Testis (tissue), 3 donors: ENCODE measurements around the gene SYK. TPM values are rescaled to one million over a fixed set of nuclear protein-coding genes. Genes with fewer than 3 reads are reported as not detected.

Source experiments
- DNase-seq: peaks from one replicate; pipeline ENCODE4 v3.0.0-alpha.2; 2019
- H3K27ac ChIP-seq, 2 donors: fragments of 200-600 bp; sonication (generic); one replicate each; pipeline ENCODE4 v1.5.1; 2019
- H3K27me3 ChIP-seq: fragments of 200-600 bp; sonication (generic); one replicate; pipeline ENCODE4 v1.5.1; 2019
- H3K36me3 ChIP-seq: fragments of 200-600 bp; sonication (generic); one replicate; pipeline ENCODE4 v1.5.1; 2017; ENCODE audit warnings: low read depth; ENCODE audit errors: missing control alignments
- H3K4me1 ChIP-seq: fragments of 200-600 bp; sonication (generic); one replicate; pipeline ENCODE4 v1.5.1; 2019
- H3K4me3 ChIP-seq, 2 donors: fragments of 200-600 bp; sonication (generic); one replicate each; pipeline ENCODE4 v1.5.1; 2017 to 2019
- H3K9me3 ChIP-seq: fragments of 200-600 bp; sonication (generic); one replicate; pipeline ENCODE4 v1.5.1; 2017
- POLR2A ChIP-seq: fragments of 450-650 bp; IDR thresholded peaks from one replicate; pipeline ENCODE4 v1.6.1; 2017; ENCODE audit warnings: antibody characterized with exemption, mild to moderate bottlenecking, moderate library complexity
- WGBS, 2 donors: methylation state at CpG; one replicate each; pipeline ENCODE4 v1.1.5; 2018; 5-methylcytosine and 5-hydroxymethylcytosine counted together
- intact Hi-C: fragments of 100-400 bp; cut with DNase I; formaldehyde crosslinking; loops from one replicate; pipeline ENCODE4 v1.15.1; 2023; ENCODE audit warnings: low total_unique reads
- polyA plus RNA-seq: library from polyadenylated mRNA; stranded (reverse); fragments of 350-450 nt; fragmentation: Illumina TruSeq; extraction: RNeasy Lipid Tissue Mini Kit (QIAGEN cat#74804); gene quantifications from one replicate; pipeline ENCODE4 v1.2.3, GENCODE V29; 2014; ENCODE audit warnings: low read depth, low replicate concordance; ENCODE audit not compliant: insufficient read depth
- total RNA-seq, 2 donors: library from RNA; depleted of rRNA; stranded (reverse); fragments of >200 nt; gene quantifications; one replicate each; pipeline ENCODE4 v1.2.3, GENCODE V29; 2016
- TF ChIP-seq, protein P1 (sequence below), 3 experiments: fragments of 450-650 bp in 2 of 3; fragments of 200-600 bp in 1 of 3; sonication (generic) in 1 of 3; IDR thresholded peaks; one replicate each; pipeline ENCODE4 v1.5.1; 2016 to 2019; ENCODE audit warnings: antibody characterized with exemption in 3 of 3, mild to moderate bottlenecking in 2 of 3, moderate library complexity in 1 of 3

SYK gene
- total and polyA plus RNA-seq, 3 donors from 2014 or later = 22.0 to 51.1 (median 30.8) TPM

DNA sequence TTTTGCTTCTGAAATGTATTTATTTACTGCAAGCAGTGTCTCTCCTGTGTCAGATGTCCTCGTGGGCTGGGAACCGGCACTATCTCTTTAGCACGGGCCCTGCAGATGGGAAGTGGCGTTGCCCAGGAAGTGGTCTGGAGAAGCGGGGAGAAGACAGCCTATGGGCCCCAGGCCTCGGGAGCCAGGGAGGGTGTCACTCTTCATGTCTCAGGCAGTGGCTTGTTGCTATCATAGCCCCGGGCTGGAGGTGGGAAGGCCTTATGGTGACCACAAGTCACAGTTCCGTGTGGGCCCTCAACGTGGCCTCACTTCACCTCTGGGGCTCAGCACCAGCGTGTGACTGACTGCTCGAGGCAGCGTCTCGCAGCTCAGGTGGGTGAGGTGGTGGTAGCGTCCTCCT is 41.4 kb downstream of the SYK start:
- TF ChIP-seq, protein P1, sequence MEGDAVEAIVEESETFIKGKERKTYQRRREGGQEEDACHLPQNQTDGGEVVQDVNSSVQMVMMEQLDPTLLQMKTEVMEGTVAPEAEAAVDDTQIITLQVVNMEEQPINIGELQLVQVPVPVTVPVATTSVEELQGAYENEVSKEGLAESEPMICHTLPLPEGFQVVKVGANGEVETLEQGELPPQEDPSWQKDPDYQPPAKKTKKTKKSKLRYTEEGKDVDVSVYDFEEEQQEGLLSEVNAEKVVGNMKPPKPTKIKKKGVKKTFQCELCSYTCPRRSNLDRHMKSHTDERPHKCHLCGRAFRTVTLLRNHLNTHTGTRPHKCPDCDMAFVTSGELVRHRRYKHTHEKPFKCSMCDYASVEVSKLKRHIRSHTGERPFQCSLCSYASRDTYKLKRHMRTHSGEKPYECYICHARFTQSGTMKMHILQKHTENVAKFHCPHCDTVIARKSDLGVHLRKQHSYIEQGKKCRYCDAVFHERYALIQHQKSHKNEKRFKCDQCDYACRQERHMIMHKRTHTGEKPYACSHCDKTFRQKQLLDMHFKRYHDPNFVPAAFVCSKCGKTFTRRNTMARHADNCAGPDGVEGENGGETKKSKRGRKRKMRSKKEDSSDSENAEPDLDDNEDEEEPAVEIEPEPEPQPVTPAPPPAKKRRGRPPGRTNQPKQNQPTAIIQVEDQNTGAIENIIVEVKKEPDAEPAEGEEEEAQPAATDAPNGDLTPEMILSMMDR (IDR thresholded peaks at IDR 0.05) = no peak
- TF ChIP-seq POLR2A = no peak
- no peaks in the 10 kb centered on the region for H3K36me3 ChIP-seq
- WGBS, 2 donors = 87 to 89% methylated on average over 14 of the region's 14 CpGs
- H3K4me3 ChIP-seq = no peak overlapping the region
- H3K27me3 ChIP-seq = no peaks in the 10 kb centered on the region
- no peaks in the 10 kb centered on the region for H3K4me1 ChIP-seq
- no peaks in the 10 kb centered on the region for H3K9me3 ChIP-seq
- intact Hi-C loops = no loop called here
- no peak overlapping the region for H3K27ac ChIP-seq
- no peak for DNase-seq

- no peaks in the 10 kb centered on the region for H3K4me1 ChIP-seq
- H3K27me3 ChIP-seq = no peaks in the 10 kb centered on the region
- H3K4me3 ChIP-seq = no peak overlapping the region
- WGBS, 2 donors = 82 to 83% methylated on average over 6 of the region's 6 CpGs
- no peak for DNase-seq
- TF ChIP-seq, protein P1 (IDR thresholded peaks at IDR 0.05) = no peak
- no peak for TF ChIP-seq POLR2A
- intact Hi-C loops = no loop called here
- no peaks in the 10 kb centered on the region for H3K36me3 ChIP-seq
- no peak overlapping the region for H3K27ac ChIP-seq
- H3K9me3 ChIP-seq = no peaks in the 10 kb centered on the region
These were observed 41.9 kb downstream of the SYK start for GRCh38 chr9:90843525-90843924.

DNA sequence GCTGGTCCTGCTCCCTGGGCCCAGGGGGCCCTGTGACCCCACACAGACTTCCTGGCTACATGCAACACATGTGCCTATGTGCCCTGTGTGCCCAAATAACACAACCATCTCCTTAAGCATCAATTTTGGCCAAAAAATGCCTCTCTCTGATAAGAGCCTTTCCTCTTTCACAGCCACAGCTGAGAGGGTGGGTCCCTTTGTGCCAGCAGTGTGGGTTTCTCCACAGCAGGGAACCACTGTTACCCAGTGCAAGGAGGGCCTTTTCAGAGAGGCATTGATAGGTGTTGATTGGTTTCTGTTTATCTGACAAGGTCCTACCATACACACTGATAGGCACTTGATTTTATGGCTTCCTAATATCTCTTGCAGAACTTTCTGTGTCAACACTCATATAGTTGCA is 42.7 kb downstream of the SYK start:
- Histone ChIP-seq H3K36me3 (no peaks in the 10 kb centered on the region), H3K27ac (no peak overlapping the region), H3K4me1 (no peaks in the 10 kb centered on the region), H3K9me3 (no peaks in the 10 kb centered on the region), H3K27me3 (no peaks in the 10 kb centered on the region), H3K4me3 (no peak overlapping the region)
- DNase-seq = no peak
- TF ChIP-seq POLR2A = no peak
- TF ChIP-seq, protein P1 (IDR thresholded peaks at IDR 0.05) = no peak
- intact Hi-C loops = no loop called here

GRCh38 chr9:90846770-90847419 is 45.3 kb downstream of the SYK start:
- H3K4me1 ChIP-seq = peaks cover 5% of the 10 kb centered on the region
- WGBS, 2 donors = 78 to 87% methylated on average over 5 to 6 of the region's 6 CpGs
- TF ChIP-seq, protein P1 (IDR thresholded peaks at IDR 0.05) = no peak
- TF ChIP-seq POLR2A = no peak
- H3K36me3 ChIP-seq = no peaks in the 10 kb centered on the region
- H3K9me3 ChIP-seq = no peaks in the 10 kb centered on the region
- no peak overlapping the region for H3K27ac ChIP-seq
- intact Hi-C loops = no loop called here
- DNase-seq = no peak
- no peaks in the 10 kb centered on the region for H3K27me3 ChIP-seq
- no peak overlapping the region for H3K4me3 ChIP-seq

DNA sequence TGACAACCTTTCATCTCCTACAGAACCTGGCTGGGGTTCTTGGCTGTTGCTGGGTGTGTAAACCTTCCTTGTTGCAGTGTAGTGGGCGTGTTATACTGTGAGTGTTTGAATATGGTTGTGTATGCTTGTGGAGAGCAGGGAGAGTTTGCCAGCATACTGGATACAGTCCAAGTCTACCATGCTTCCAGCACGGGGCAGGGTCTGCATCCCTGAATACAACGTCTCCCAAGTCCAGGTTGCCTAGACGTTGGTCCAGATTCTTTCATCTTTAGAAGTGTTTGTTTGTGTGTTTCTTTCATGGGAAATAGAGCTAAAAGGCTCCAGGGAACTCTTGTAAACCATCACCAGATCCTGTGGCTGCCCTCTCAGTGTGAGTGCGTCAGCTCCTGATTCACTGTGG is 46.4 kb downstream of the SYK start:
- Histone ChIP-seq H3K27me3 (no peaks in the 10 kb centered on the region), H3K4me1 (peaks cover 10% of the 10 kb centered on the region), H3K4me3 (no peak overlapping the region), H3K36me3 (no peaks in the 10 kb centered on the region), H3K9me3 (no peaks in the 10 kb centered on the region), H3K27ac (no peak overlapping the region)
- TF ChIP-seq, protein P1 (IDR thresholded peaks at IDR 0.05) = no peak
- TF ChIP-seq POLR2A = no peak
- intact Hi-C loops = no loop called here
- WGBS, 2 donors = 83 to 89% methylated on average over 5 of the region's 5 CpGs
- no peak for DNase-seq
